ENCODE measurements around the gene LSR.

- no peak for TF ChIP-seq POLR2A (IDR thresholded peaks at IDR 0.05)
- TF ChIP-seq CTCF (IDR thresholded peaks at IDR 0.05), result no peak
Measured at GRCh38 chr19:35293363-35293739, 44.5 kb downstream of the LSR start.
